WTC11 (cell line): Measurements from ENCODE around the gene STX2. TPM values are rescaled to one million over a fixed set of nuclear protein-coding genes. Genes with fewer than 3 reads are reported as not detected.

ENCODE experiments used
- ATAC-seq: fragments of 200-7000 bp; cut with Tn5 transposase; 2 replicates; pipeline ENCODE4 v1.10.0; 2021; ENCODE audit warnings: mild to moderate bottlenecking, moderate library complexity
- CTCF ChIA-PET: fragments of 300-600 bp; sonication (Branson Sonifier 250); formaldehyde crosslinking; loops from one replicate; lab custom pipeline; 2021; ENCODE audit warnings: antibody characterized with exemption; lab: Charles Lee
- POLR2A ChIA-PET: fragments of 350-600 bp; sonication (Branson Sonifier 250); formaldehyde crosslinking; loops from one replicate; lab custom pipeline; 2021; ENCODE audit warnings: antibody characterized with exemption; lab: Charles Lee
- DNase-seq: peaks from one replicate; pipeline ENCODE4 v3.0.0; 2021; ENCODE audit warnings: low spot score
- H3K27ac Mint-ChIP-seq: 2 replicates; pipeline ENCODE4 v1.8.0; 2021; ENCODE audit warnings: mixed read lengths
- H3K27me3 Mint-ChIP-seq: 2 replicates; pipeline ENCODE4 v1.8.0; 2021; ENCODE audit warnings: low read depth, mild to moderate bottlenecking, moderate library complexity, mixed read lengths
- H3K36me3 Mint-ChIP-seq: 2 replicates; pipeline ENCODE4 v1.8.0; 2021; ENCODE audit warnings: mixed read lengths
- H3K4me1 Mint-ChIP-seq: 2 replicates; pipeline ENCODE4 v1.8.0; 2022; ENCODE audit warnings: mixed read lengths
- H3K4me3 Mint-ChIP-seq: 2 replicates; pipeline ENCODE4 v1.8.0; 2021; ENCODE audit warnings: mild to moderate bottlenecking, moderate library complexity, mixed read lengths
- H3K9me3 Mint-ChIP-seq: 2 replicates; pipeline ENCODE4 v1.8.0; 2021; ENCODE audit warnings: mixed read lengths
- ATF2 ChIP-seq: sonication (generic); formaldehyde crosslinking; IDR thresholded peaks from 2 replicates; pipeline ENCODE4 v1.8.1; 2022; ENCODE audit warnings: low read depth, missing genetic modification reagents, borderline replicate concordance
- CREM ChIP-seq: sonication (generic); formaldehyde crosslinking; IDR thresholded peaks from 2 replicates; pipeline ENCODE4 v1.8.1; 2022; ENCODE audit warnings: mild to moderate bottlenecking, missing genetic modification reagents, moderate library complexity
- EMX1 ChIP-seq: fragments of 250-450 bp; sonication (Bioruptor Pico); IDR thresholded peaks from 2 replicates; pipeline ENCODE4 v1.8.0; 2021; ENCODE audit warnings: mild to moderate bottlenecking
- GABPB1 ChIP-seq: sonication (generic); formaldehyde crosslinking; IDR thresholded peaks from 2 replicates; pipeline ENCODE4 v1.8.1; 2023; ENCODE audit warnings: mild to moderate bottlenecking, missing genetic modification reagents
- KAT7 ChIP-seq: sonication (generic); formaldehyde crosslinking; IDR thresholded peaks from 2 replicates; pipeline ENCODE4 v1.8.1; 2023; ENCODE audit warnings: missing genetic modification reagents, mild to moderate bottlenecking, borderline replicate concordance
- MXD4 ChIP-seq: fragments of 250-450 bp; sonication (Bioruptor Pico); IDR thresholded peaks from 2 replicates; pipeline ENCODE4 v1.8.0; 2021; ENCODE audit warnings: mild to moderate bottlenecking, moderate library complexity, borderline replicate concordance
- MYBL2 ChIP-seq: sonication (generic); formaldehyde crosslinking; IDR thresholded peaks from 2 replicates; pipeline ENCODE4 v1.8.1; 2023; ENCODE audit warnings: mild to moderate bottlenecking, moderate library complexity, missing genetic modification reagents
- NFE2L1 ChIP-seq: sonication (generic); formaldehyde crosslinking; IDR thresholded peaks from 2 replicates; pipeline ENCODE4 v1.8.1; 2023; ENCODE audit warnings: missing genetic modification reagents
- OVOL2 ChIP-seq: fragments of 250-450 bp; sonication (Bioruptor Pico); IDR thresholded peaks from 2 replicates; pipeline ENCODE4 v1.9.0; 2021; ENCODE audit warnings: mild to moderate bottlenecking, borderline replicate concordance
- ZNF263 ChIP-seq: sonication (generic); formaldehyde crosslinking; IDR thresholded peaks from 2 replicates; pipeline ENCODE4 v1.8.1; 2022; ENCODE audit warnings: low read depth, mild to moderate bottlenecking, moderate library complexity, missing genetic modification reagents
- total RNA-seq: library from RNA; stranded (reverse); gene quantifications from 3 replicates; pipeline ENCODE4 v1.2.3, GENCODE V29; 2021
- TF ChIP-seq, protein P1 (sequence below): sonication (generic); formaldehyde crosslinking; conservative IDR thresholded peaks from 2 replicates; pipeline ENCODE4 v1.8.1; 2023; ENCODE audit warnings: mild to moderate bottlenecking, low read depth, missing genetic modification reagents, moderate library complexity
- TF ChIP-seq, protein P2 (sequence below): fragments of 250-450 bp; sonication (Bioruptor Pico); IDR thresholded peaks from 2 replicates; pipeline ENCODE4 v1.8.0; 2021; ENCODE audit warnings: mild to moderate bottlenecking
- TF ChIP-seq, protein P3 (sequence below): fragments of 250-450 bp; sonication (Bioruptor Pico); IDR thresholded peaks from 2 replicates; pipeline ENCODE4 v2.1.2; 2022; ENCODE audit warnings: mild to moderate bottlenecking, moderate library complexity
- TF ChIP-seq, protein P4 (sequence below): sonication (generic); formaldehyde crosslinking; IDR thresholded peaks from 2 replicates; pipeline ENCODE4 v1.8.0; 2023; ENCODE audit warnings: missing genetic modification reagents, mild to moderate bottlenecking, borderline replicate concordance
- TF ChIP-seq, protein P5 (sequence below): sonication (generic); formaldehyde crosslinking; IDR thresholded peaks from 2 replicates; pipeline ENCODE4 v1.8.1; 2023; ENCODE audit warnings: mild to moderate bottlenecking, missing genetic modification reagents, moderate library complexity
- TF ChIP-seq, protein P6 (sequence below): fragments of 250-450 bp; sonication (Bioruptor Pico); IDR thresholded peaks from 2 replicates; pipeline ENCODE4 v1.9.0; 2021; ENCODE audit warnings: mild to moderate bottlenecking

The STX2 gene
- total RNA-seq, 1 experiment from 2014 or later = 22.7 TPM

DNA sequence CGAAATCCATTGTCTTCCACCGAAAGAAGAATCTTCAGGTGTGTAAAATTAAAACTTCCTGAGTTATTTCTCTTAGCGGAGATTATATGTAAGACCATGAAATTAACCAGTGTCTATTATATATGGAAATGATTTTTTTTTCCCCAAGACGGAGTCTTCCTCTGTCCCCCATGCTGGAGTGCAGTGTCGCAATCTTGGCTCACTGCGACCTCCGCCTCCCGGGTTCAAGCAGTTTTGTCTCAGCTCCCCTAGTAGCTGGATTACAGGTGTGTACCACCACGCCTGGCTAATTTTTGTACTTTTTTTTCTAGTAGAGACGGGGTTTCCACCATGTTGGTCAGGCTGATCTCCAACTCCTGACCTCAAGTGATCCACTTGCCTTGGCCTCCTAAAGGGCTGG, 35.6 kb upstream of the STX2 start:
- peaks cover 76% of the 10 kb centered on the region for H3K4me1 Mint-ChIP-seq
- TF ChIP-seq, protein P1, sequence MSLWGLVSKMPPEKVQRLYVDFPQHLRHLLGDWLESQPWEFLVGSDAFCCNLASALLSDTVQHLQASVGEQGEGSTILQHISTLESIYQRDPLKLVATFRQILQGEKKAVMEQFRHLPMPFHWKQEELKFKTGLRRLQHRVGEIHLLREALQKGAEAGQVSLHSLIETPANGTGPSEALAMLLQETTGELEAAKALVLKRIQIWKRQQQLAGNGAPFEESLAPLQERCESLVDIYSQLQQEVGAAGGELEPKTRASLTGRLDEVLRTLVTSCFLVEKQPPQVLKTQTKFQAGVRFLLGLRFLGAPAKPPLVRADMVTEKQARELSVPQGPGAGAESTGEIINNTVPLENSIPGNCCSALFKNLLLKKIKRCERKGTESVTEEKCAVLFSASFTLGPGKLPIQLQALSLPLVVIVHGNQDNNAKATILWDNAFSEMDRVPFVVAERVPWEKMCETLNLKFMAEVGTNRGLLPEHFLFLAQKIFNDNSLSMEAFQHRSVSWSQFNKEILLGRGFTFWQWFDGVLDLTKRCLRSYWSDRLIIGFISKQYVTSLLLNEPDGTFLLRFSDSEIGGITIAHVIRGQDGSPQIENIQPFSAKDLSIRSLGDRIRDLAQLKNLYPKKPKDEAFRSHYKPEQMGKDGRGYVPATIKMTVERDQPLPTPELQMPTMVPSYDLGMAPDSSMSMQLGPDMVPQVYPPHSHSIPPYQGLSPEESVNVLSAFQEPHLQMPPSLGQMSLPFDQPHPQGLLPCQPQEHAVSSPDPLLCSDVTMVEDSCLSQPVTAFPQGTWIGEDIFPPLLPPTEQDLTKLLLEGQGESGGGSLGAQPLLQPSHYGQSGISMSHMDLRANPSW = no peak
- no peak for TF ChIP-seq ZNF263 (CRISPR knock-in tag)
- TF ChIP-seq, protein P2, sequence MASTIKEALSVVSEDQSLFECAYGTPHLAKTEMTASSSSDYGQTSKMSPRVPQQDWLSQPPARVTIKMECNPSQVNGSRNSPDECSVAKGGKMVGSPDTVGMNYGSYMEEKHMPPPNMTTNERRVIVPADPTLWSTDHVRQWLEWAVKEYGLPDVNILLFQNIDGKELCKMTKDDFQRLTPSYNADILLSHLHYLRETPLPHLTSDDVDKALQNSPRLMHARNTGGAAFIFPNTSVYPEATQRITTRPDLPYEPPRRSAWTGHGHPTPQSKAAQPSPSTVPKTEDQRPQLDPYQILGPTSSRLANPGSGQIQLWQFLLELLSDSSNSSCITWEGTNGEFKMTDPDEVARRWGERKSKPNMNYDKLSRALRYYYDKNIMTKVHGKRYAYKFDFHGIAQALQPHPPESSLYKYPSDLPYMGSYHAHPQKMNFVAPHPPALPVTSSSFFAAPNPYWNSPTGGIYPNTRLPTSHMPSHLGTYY (CRISPR knock-in tag) = no peak
- TF ChIP-seq, protein P3, sequence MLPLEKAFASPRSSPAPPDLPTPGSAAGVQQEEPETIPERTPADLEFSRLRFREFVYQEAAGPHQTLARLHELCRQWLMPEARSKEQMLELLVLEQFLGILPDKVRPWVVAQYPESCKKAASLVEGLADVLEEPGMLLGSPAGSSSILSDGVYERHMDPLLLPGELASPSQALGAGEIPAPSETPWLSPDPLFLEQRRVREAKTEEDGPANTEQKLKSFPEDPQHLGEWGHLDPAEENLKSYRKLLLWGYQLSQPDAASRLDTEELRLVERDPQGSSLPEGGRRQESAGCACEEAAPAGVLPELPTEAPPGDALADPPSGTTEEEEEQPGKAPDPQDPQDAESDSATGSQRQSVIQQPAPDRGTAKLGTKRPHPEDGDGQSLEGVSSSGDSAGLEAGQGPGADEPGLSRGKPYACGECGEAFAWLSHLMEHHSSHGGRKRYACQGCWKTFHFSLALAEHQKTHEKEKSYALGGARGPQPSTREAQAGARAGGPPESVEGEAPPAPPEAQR (CRISPR knock-in tag) = no peak
- TF ChIP-seq KAT7 (CRISPR knock-in tag) = no peak
- TF ChIP-seq OVOL2 (CRISPR knock-in tag) = no peak
- TF ChIP-seq EMX1 = no peak
- TF ChIP-seq MXD4 (CRISPR knock-in tag) = no peak
- TF ChIP-seq, protein P4, sequence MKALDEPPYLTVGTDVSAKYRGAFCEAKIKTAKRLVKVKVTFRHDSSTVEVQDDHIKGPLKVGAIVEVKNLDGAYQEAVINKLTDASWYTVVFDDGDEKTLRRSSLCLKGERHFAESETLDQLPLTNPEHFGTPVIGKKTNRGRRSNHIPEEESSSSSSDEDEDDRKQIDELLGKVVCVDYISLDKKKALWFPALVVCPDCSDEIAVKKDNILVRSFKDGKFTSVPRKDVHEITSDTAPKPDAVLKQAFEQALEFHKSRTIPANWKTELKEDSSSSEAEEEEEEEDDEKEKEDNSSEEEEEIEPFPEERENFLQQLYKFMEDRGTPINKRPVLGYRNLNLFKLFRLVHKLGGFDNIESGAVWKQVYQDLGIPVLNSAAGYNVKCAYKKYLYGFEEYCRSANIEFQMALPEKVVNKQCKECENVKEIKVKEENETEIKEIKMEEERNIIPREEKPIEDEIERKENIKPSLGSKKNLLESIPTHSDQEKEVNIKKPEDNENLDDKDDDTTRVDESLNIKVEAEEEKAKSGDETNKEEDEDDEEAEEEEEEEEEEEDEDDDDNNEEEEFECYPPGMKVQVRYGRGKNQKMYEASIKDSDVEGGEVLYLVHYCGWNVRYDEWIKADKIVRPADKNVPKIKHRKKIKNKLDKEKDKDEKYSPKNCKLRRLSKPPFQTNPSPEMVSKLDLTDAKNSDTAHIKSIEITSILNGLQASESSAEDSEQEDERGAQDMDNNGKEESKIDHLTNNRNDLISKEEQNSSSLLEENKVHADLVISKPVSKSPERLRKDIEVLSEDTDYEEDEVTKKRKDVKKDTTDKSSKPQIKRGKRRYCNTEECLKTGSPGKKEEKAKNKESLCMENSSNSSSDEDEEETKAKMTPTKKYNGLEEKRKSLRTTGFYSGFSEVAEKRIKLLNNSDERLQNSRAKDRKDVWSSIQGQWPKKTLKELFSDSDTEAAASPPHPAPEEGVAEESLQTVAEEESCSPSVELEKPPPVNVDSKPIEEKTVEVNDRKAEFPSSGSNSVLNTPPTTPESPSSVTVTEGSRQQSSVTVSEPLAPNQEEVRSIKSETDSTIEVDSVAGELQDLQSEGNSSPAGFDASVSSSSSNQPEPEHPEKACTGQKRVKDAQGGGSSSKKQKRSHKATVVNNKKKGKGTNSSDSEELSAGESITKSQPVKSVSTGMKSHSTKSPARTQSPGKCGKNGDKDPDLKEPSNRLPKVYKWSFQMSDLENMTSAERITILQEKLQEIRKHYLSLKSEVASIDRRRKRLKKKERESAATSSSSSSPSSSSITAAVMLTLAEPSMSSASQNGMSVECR (CRISPR knock-in tag) = no peak
- no peak for TF ChIP-seq ATF2 (CRISPR knock-in tag)
- TF ChIP-seq, protein P5, sequence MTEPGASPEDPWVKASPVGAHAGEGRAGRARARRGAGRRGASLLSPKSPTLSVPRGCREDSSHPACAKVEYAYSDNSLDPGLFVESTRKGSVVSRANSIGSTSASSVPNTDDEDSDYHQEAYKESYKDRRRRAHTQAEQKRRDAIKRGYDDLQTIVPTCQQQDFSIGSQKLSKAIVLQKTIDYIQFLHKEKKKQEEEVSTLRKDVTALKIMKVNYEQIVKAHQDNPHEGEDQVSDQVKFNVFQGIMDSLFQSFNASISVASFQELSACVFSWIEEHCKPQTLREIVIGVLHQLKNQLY (CRISPR knock-in tag) = no peak
- H3K9me3 Mint-ChIP-seq = no peaks in the 10 kb centered on the region
- ChIA-PET CTCF (no interaction called here), POLR2A (no interaction called here)
- no peaks in the 10 kb centered on the region; the same call in 1 of the 2 replicates for H3K27me3 Mint-ChIP-seq
- H3K4me3 Mint-ChIP-seq = peak overlapping the region; percentile 97
- peak overlapping the region; percentile 97 for H3K27ac Mint-ChIP-seq
- no peak for ATAC-seq
- no peak for DNase-seq
- peaks cover 53% of the 10 kb centered on the region for H3K36me3 Mint-ChIP-seq

GRCh38 chr12:130873825-130874224, 34.8 kb upstream of the STX2 start:
- Mint-ChIP-seq H3K4me1 (peaks cover 70% of the 10 kb centered on the region), H3K27ac (peak overlapping the region; percentile 97), H3K27me3 (no peaks in the 10 kb centered on the region; the same call in 1 of the 2 replicates), H3K36me3 (peaks cover 53% of the 10 kb centered on the region), H3K4me3 (peak overlapping the region; percentile 97), H3K9me3 (no peaks in the 10 kb centered on the region)
- ChIA-PET CTCF (no interaction called here), POLR2A (no interaction called here)
- ATAC-seq = no peak
- DNase-seq = no peak
- TF ChIP-seq, protein P6, sequence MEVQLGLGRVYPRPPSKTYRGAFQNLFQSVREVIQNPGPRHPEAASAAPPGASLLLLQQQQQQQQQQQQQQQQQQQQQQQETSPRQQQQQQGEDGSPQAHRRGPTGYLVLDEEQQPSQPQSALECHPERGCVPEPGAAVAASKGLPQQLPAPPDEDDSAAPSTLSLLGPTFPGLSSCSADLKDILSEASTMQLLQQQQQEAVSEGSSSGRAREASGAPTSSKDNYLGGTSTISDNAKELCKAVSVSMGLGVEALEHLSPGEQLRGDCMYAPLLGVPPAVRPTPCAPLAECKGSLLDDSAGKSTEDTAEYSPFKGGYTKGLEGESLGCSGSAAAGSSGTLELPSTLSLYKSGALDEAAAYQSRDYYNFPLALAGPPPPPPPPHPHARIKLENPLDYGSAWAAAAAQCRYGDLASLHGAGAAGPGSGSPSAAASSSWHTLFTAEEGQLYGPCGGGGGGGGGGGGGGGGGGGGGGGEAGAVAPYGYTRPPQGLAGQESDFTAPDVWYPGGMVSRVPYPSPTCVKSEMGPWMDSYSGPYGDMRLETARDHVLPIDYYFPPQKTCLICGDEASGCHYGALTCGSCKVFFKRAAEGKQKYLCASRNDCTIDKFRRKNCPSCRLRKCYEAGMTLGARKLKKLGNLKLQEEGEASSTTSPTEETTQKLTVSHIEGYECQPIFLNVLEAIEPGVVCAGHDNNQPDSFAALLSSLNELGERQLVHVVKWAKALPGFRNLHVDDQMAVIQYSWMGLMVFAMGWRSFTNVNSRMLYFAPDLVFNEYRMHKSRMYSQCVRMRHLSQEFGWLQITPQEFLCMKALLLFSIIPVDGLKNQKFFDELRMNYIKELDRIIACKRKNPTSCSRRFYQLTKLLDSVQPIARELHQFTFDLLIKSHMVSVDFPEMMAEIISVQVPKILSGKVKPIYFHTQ (CRISPR knock-in tag) = no peak
- TF ChIP-seq MYBL2 (CRISPR knock-in tag) = no peak
- TF ChIP-seq NFE2L1 (CRISPR knock-in tag) = no peak
- TF ChIP-seq, protein P2 (CRISPR knock-in tag) = no peak
- no peak for TF ChIP-seq GABPB1 (CRISPR knock-in tag)
- no peak for TF ChIP-seq CREM
